Right cardiac atrium (tissue), 5 donors: ENCODE measurements around the gene ZNF211. TPM values are rescaled to one million over a fixed set of nuclear protein-coding genes. Genes with fewer than 3 reads are reported as not detected.

ENCODE experiments used
- ATAC-seq, 2 donors: fragments of 200-7000 bp; cut with Tn5 transposase; one replicate each; pipeline versions ENCODE4 v1.8.0 to v1.9.1; 2020; ENCODE audit warnings: moderate library complexity in 2 of 2, mild to moderate bottlenecking in 1 of 2
- DNase-seq, 3 donors: peaks; one replicate each; pipeline ENCODE4 v3.0.0-alpha.2; 2020
- H3K27ac ChIP-seq: one replicate; pipeline ENCODE4 v1.5.1; 2013; ENCODE audit warnings: mild to moderate bottlenecking, low read length, control low read depth, moderate library complexity
- H3K27me3 ChIP-seq: one replicate; pipeline ENCODE4 v1.6.1; 2013; ENCODE audit not compliant: control insufficient read depth, insufficient read depth
- H3K4me1 ChIP-seq: one replicate; pipeline ENCODE4 v1.6.1; 2013; ENCODE audit warnings: low read length; ENCODE audit not compliant: control insufficient read depth, insufficient read depth
- H3K4me3 ChIP-seq: one replicate; pipeline ENCODE4 v1.5.1; 2013; ENCODE audit warnings: low read length, control low read depth
- H3K9me3 ChIP-seq: one replicate; pipeline ENCODE4 v1.6.1; 2013; ENCODE audit warnings: low read length; ENCODE audit not compliant: control insufficient read depth
- WGBS: extraction: QIAGEN DNeasy Blood & Tissue Kit; methylation state at CpG from one replicate; pipeline ENCODE4 v1.1.7; 2013; 5-methylcytosine and 5-hydroxymethylcytosine counted together
- intact Hi-C, 4 donors: fragments of 100-400 bp; cut with DNase I; formaldehyde crosslinking; loops; one replicate each; pipeline versions ENCODE4 v1.11.0 to v1.14.0; 2022 to 2023
- polyA plus RNA-seq: library from polyadenylated mRNA; stranded (reverse); fragments of 200-250 nt; gene quantifications from one replicate; pipeline ENCODE4 v1.2.3, GENCODE V29; 2013
- total RNA-seq, 4 donors: library from RNA; stranded (reverse); fragmentation: NEBNext Ultra II Directional; extraction: Animal tissue kit (Norgen Biotek cat#: 25700); gene quantifications; one replicate each; pipeline ENCODE4 v1.2.1, GENCODE V29; 2021
- donor health status: healthy with polysubstance abuse.
- donor health status: DM: no; HTN: yes; CAD: no.
- donor health status: DM: no; HTN: no; CAD: no.
- donor health status: DM: no; HTN: yes; CAD: no; lungs with severe emphysema.
- donor health status: DM: yes; HTN: yes; CAD: no.

ZNF211 gene
- total and polyA plus RNA-seq, 5 donors: 8.0 to 15.0 (median 13.6) TPM

GRCh38 chr19:57687363-57688010 lies 54.5 kb downstream of the ZNF211 start:
- peaks cover 29% of the 10 kb centered on the region for H3K9me3 ChIP-seq
- H3K4me3 ChIP-seq: no peak overlapping the region
- DNase-seq: no peak
- 98% methylated on average over 12 of the region's 12 CpGs for WGBS
- intact Hi-C loops: no loop called here
- no peaks in the 10 kb centered on the region for H3K27me3 ChIP-seq
- no peak for ATAC-seq
- H3K4me1 ChIP-seq: peaks cover 6% of the 10 kb centered on the region
- no peak overlapping the region for H3K27ac ChIP-seq

- no peak for ATAC-seq
- Histone ChIP-seq H3K27ac (no peak overlapping the region), H3K4me1 (no peaks in the 10 kb centered on the region), H3K4me3 (no peak overlapping the region), H3K27me3 (no peaks in the 10 kb centered on the region), H3K9me3 (peaks cover 29% of the 10 kb centered on the region)
- DNase-seq: no peak
- intact Hi-C loops: no loop called here
- WGBS: 97% methylated on average over 6 of the region's 6 CpGs
Observed at GRCh38 chr19:57688011-57688763, 55.2 kb downstream of the ZNF211 start.

- no peak overlapping the region for H3K27ac ChIP-seq
- H3K4me3 ChIP-seq: no peak overlapping the region
- WGBS: 97% methylated on average over 3 of the region's 3 CpGs
- ATAC-seq (no peak), DNase-seq (no peak)
- H3K4me1 ChIP-seq: no peaks in the 10 kb centered on the region
- H3K9me3 ChIP-seq: peaks cover 25% of the 10 kb centered on the region
- no peaks in the 10 kb centered on the region for H3K27me3 ChIP-seq
- intact Hi-C loops: no loop called here
Observed at GRCh38 chr19:57689750-57690149, 56.8 kb downstream of the ZNF211 start.

Other genes starting within 250 kb of the ZNF211 start
- gene ZNF548, start 243.3 kb upstream of the ZNF211 start, total RNA-seq: 10 to 100 TPM; 13.4 to 20.1 (median 16.8) TPM
- 10.7 TPM for gene ZNF548, start 243.3 kb upstream of the ZNF211 start, polyA plus RNA-seq
- 10 to 100 TPM in 3 of 4 donors, 1 to 10 TPM in 1; 8.7 to 12.1 (median 10.8) TPM for gene ZNF17, start 222.0 kb upstream of the ZNF211 start, total RNA-seq
- gene ZNF17, start 222.0 kb upstream of the ZNF211 start, polyA plus RNA-seq: 3.6 TPM
- 1 to 10 TPM; 2.5 to 5.4 (median 3.3) TPM for gene ZNF749, start 197.8 kb upstream of the ZNF211 start, total RNA-seq
- 1.9 TPM for gene ZNF749, start 197.8 kb upstream of the ZNF211 start, polyA plus RNA-seq
- 1 to 10 TPM; 3.3 to 4.3 (median 3.4) TPM for gene VN1R1, start 176.0 kb upstream of the ZNF211 start, total RNA-seq
- gene VN1R1, start 176.0 kb upstream of the ZNF211 start, polyA plus RNA-seq: 2.3 TPM
- gene ZNF772, start 155.6 kb upstream of the ZNF211 start, total RNA-seq: 10 to 100 TPM; 19.7 to 23.5 (median 21.1) TPM
- gene ZNF772, start 155.6 kb upstream of the ZNF211 start, polyA plus RNA-seq: 5.3 TPM
- 10 to 100 TPM in 1 of 4 donors, 1 to 10 TPM in 3; 8.2 to 10.2 (median 8.9) TPM for gene ZNF419, start 145.4 kb upstream of the ZNF211 start, total RNA-seq
- 6.7 TPM for gene ZNF419, start 145.4 kb upstream of the ZNF211 start, polyA plus RNA-seq
- 1 to 10 TPM; 5.7 to 7.6 (median 6.9) TPM for gene ZNF773, start 133.2 kb upstream of the ZNF211 start, total RNA-seq
- gene ZNF773, start 133.2 kb upstream of the ZNF211 start, polyA plus RNA-seq: 3.8 TPM
- gene ZNF549, start 105.8 kb upstream of the ZNF211 start, total RNA-seq: 1 to 10 TPM; 4.4 to 4.8 (median 4.5) TPM
- gene ZNF549, start 105.8 kb upstream of the ZNF211 start, polyA plus RNA-seq: 2.0 TPM
- 1 to 10 TPM; 6.7 to 9.5 (median 7.9) TPM for gene ZNF550, start 73.3 kb upstream of the ZNF211 start, total RNA-seq
- gene ZNF550, start 73.3 kb upstream of the ZNF211 start, polyA plus RNA-seq: 3.1 TPM
- 1 to 10 TPM; 4.7 to 5.9 (median 4.8) TPM for gene ZNF416, start 54.3 kb upstream of the ZNF211 start, total RNA-seq
- 2.4 TPM for gene ZNF416, start 54.3 kb upstream of the ZNF211 start, polyA plus RNA-seq
- gene ZIK1, start 49.0 kb upstream of the ZNF211 start, total RNA-seq: 1 to 10 TPM; 5.0 to 6.3 (median 5.5) TPM
- gene ZIK1, start 49.0 kb upstream of the ZNF211 start, polyA plus RNA-seq: 2.0 TPM
- 1 to 10 TPM; 3.7 to 5.9 (median 5.0) TPM for gene ZNF530, start 33.3 kb upstream of the ZNF211 start, total RNA-seq
- 8.4 TPM for gene ZNF530, start 33.3 kb upstream of the ZNF211 start, polyA plus RNA-seq
- gene ZNF134, start 18.9 kb upstream of the ZNF211 start, total RNA-seq: 10 to 100 TPM; 15.1 to 20.1 (median 17.3) TPM
- 5.5 TPM for gene ZNF134, start 18.9 kb upstream of the ZNF211 start, polyA plus RNA-seq
- under 1 TPM in 3 of 4 donors, not detected in 1; 0.23 to 0.37 (median 0.33) TPM for gene ZSCAN4, start 35.8 kb downstream of the ZNF211 start, total RNA-seq
- 0.16 TPM for gene ZSCAN4, start 35.8 kb downstream of the ZNF211 start, polyA plus RNA-seq
- gene ZNF551, start 48.8 kb downstream of the ZNF211 start, total RNA-seq: 1 to 10 TPM; 3.1 to 5.7 (median 4.2) TPM
- 2.0 TPM for gene ZNF551, start 48.8 kb downstream of the ZNF211 start, polyA plus RNA-seq
- gene ZNF154, start 76.0 kb downstream of the ZNF211 start, total RNA-seq: 10 to 100 TPM in 1 of 4 donors, 1 to 10 TPM in 3; 7.2 to 10.1 (median 8.1) TPM
- 4.5 TPM for gene ZNF154, start 76.0 kb downstream of the ZNF211 start, polyA plus RNA-seq
- 10 to 100 TPM in 1 of 4 donors, 1 to 10 TPM in 3; 8.1 to 11.5 (median 8.8) TPM for gene ZNF671, start 94.5 kb downstream of the ZNF211 start, total RNA-seq
- gene ZNF671, start 94.5 kb downstream of the ZNF211 start, polyA plus RNA-seq: 4.8 TPM
- gene ZNF776, start 113.6 kb downstream of the ZNF211 start, total RNA-seq: 10 to 100 TPM; 11.9 to 16.0 (median 13.7) TPM
- gene ZNF776, start 113.6 kb downstream of the ZNF211 start, polyA plus RNA-seq: 8.7 TPM
- gene ZNF586, start 136.5 kb downstream of the ZNF211 start, total RNA-seq: 10 to 100 TPM in 3 of 4 donors, 1 to 10 TPM in 1; 8.8 to 11.7 (median 11.4) TPM
- gene ZNF586, start 136.5 kb downstream of the ZNF211 start, polyA plus RNA-seq: 7.1 TPM
- gene ZNF552, start 181.7 kb downstream of the ZNF211 start, total RNA-seq: 1 to 10 TPM; 3.3 to 5.8 (median 3.8) TPM
- 2.2 TPM for gene ZNF552, start 181.7 kb downstream of the ZNF211 start, polyA plus RNA-seq
- 1 to 10 TPM; 5.8 to 9.3 (median 6.6) TPM for gene ZNF587B, start 197.1 kb downstream of the ZNF211 start, total RNA-seq
- 4.3 TPM for gene ZNF587B, start 197.1 kb downstream of the ZNF211 start, polyA plus RNA-seq
- 10 to 100 TPM; 19.6 to 23.8 (median 21.8) TPM for gene ZNF587, start 216.7 kb downstream of the ZNF211 start, total RNA-seq
- 16.3 TPM for gene ZNF587, start 216.7 kb downstream of the ZNF211 start, polyA plus RNA-seq